ENCODE data around the gene C1QA. TPM values are rescaled to one million over a fixed set of nuclear protein-coding genes. Genes with fewer than 3 reads are reported as not detected.

The C1QA gene
- total RNA-seq, 5 donors from 2014 or later (not counting 1 experiment from before 2014, with no cell fraction given) = 0.33 to 1.3 (median 0.93) TPM; not detected in 1

- H3K36me3 ChIP-seq (ENCODE audit: control insufficient read depth in 2 of 2, extremely low read depth in 1 of 2, insufficient read depth in 1 of 2, low read length in 1 of 2) = no peaks in the 10 kb centered on the region
- Mint-ChIP-seq H3K9me3 (no peaks in the 10 kb centered on the region), H3K4me1 (no peaks in the 10 kb centered on the region), H3K4me3 (no peak overlapping the region), H3K36me3 (no peaks in the 10 kb centered on the region), H3K27me3 (peaks cover 22 to 28% of the 10 kb centered on the region in 2 donors), H3K27ac (no peak overlapping the region)
- CTCF ChIA-PET = no interaction called here
- H3K4me1 ChIP-seq (ENCODE audit: control insufficient read depth in 1 of 2, extremely low read depth in 1 of 2, insufficient read depth in 2 of 2, low read length in 2 of 2) = peaks cover 0 to 6% of the 10 kb centered on the region in 2 experiments
- H3K27ac ChIP-seq (ENCODE audit: low read length) = no peak overlapping the region
- H3K9me3 ChIP-seq = no peaks in the 10 kb centered on the region
- ATAC-seq (replicated peaks in 1 of 4) (no peak), DNase-seq (no peak)
- POLR2A ChIA-PET = no interaction called here
- H3K27me3 ChIP-seq (replicated peaks in 1 of 2; ENCODE audit: control insufficient read depth in 2 of 2, extremely low read depth in 1 of 2, insufficient read depth in 2 of 2, low read length in 1 of 2) = peaks cover 0 to 58% of the 10 kb centered on the region in 2 experiments
- no peak overlapping the region for H3K4me3 ChIP-seq (ENCODE audit: control insufficient read depth in 1 of 2, extremely low read depth in 1 of 2, low read length in 1 of 2)
- WGBS (ENCODE audit: insufficient coverage) = 84% methylated on average over 6 of the region's 6 CpGs
These were observed 499 bp downstream of the C1QA start for GRCh38 chr1:22636927-22637326.

DNA sequence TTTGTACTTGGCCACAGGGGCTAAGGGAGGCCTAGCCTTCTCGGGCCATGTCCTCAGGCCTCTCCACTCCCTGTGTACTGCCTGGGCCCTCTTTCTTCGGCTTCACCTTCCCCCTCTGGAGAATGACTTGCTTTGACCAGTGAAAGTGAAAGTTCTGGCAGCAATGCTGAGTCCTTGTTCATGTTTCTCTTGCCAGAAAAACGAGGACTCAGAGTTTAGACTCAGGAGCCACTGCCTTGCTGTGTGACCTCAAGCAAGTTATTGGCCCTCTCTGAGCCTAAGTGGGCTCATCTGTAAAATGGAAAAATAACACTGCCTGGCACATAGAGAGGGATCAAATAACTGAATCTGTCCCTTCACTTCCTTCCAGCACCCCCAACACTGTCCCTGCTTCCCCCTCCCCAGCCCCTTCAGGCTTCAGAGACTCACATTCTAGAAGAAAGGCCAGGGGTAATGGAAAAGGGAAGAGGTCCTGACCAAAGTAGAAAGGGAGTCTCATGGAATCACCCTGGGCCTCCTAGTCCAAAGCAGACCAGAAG lies 1.5 kb downstream of the C1QA start:
- WGBS (ENCODE audit: insufficient coverage) = 63% methylated on average over 3 of the region's 3 CpGs
- ChIA-PET POLR2A (no interaction called here), CTCF (no interaction called here)
- Mint-ChIP-seq H3K27me3 (peaks cover 18 to 30% of the 10 kb centered on the region in 2 donors), H3K27ac (no peak overlapping the region), H3K4me1 (no peaks in the 10 kb centered on the region), H3K4me3 (no peak overlapping the region), H3K36me3 (no peaks in the 10 kb centered on the region), H3K9me3 (no peaks in the 10 kb centered on the region)
- Histone ChIP-seq H3K36me3 (ENCODE audit: control insufficient read depth in 2 of 2, extremely low read depth in 1 of 2, insufficient read depth in 1 of 2, low read length in 1 of 2) (no peaks in the 10 kb centered on the region), H3K27me3 (replicated peaks in 1 of 2; ENCODE audit: control insufficient read depth in 2 of 2, extremely low read depth in 1 of 2, insufficient read depth in 2 of 2, low read length in 1 of 2) (peaks cover 0 to 66% of the 10 kb centered on the region in 2 experiments), H3K4me1 (ENCODE audit: control insufficient read depth in 1 of 2, extremely low read depth in 1 of 2, insufficient read depth in 2 of 2, low read length in 2 of 2) (peaks cover 0 to 9% of the 10 kb centered on the region in 2 experiments), H3K4me3 (ENCODE audit: control insufficient read depth in 1 of 2, extremely low read depth in 1 of 2, low read length in 1 of 2) (no peak overlapping the region), H3K9me3 (no peaks in the 10 kb centered on the region), H3K27ac (ENCODE audit: low read length) (no peak overlapping the region)
- ATAC-seq (replicated peaks in 1 of 4) (no peak), DNase-seq (no peak)

GRCh38 chr1:22638476-22639234 lies 2.2 kb downstream of the C1QA start:
- Mint-ChIP-seq H3K4me3 (no peak overlapping the region), H3K27ac (no peak overlapping the region), H3K27me3 (peaks cover 18 to 31% of the 10 kb centered on the region in 2 donors), H3K4me1 (no peaks in the 10 kb centered on the region), H3K9me3 (no peaks in the 10 kb centered on the region), H3K36me3 (no peaks in the 10 kb centered on the region)
- Histone ChIP-seq H3K27ac (ENCODE audit: low read length) (no peak overlapping the region), H3K4me3 (ENCODE audit: control insufficient read depth in 1 of 2, extremely low read depth in 1 of 2, low read length in 1 of 2) (no peak overlapping the region), H3K27me3 (replicated peaks in 1 of 2; ENCODE audit: control insufficient read depth in 2 of 2, extremely low read depth in 1 of 2, insufficient read depth in 2 of 2, low read length in 1 of 2) (peaks cover 0 to 62% of the 10 kb centered on the region in 2 experiments), H3K4me1 (ENCODE audit: control insufficient read depth in 1 of 2, extremely low read depth in 1 of 2, insufficient read depth in 2 of 2, low read length in 2 of 2) (peaks cover 0 to 6% of the 10 kb centered on the region in 2 experiments), H3K36me3 (ENCODE audit: control insufficient read depth in 2 of 2, extremely low read depth in 1 of 2, insufficient read depth in 1 of 2, low read length in 1 of 2) (no peaks in the 10 kb centered on the region), H3K9me3 (no peaks in the 10 kb centered on the region)
- ChIA-PET POLR2A (no interaction called here), CTCF (no interaction called here)
- 86% methylated on average over 19 of the region's 23 CpGs for WGBS (ENCODE audit: insufficient coverage)
- DNase-seq (no peak), ATAC-seq (replicated peaks in 1 of 4) (no peak)

- CTCF ChIA-PET = interaction anchor here in 1 of 2 donors (0.7 kb wide), 1 partner anchor 1591 kb away, joined by 3 read pairs; no protein-coding TSS in a partner anchor
- H3K36me3 Mint-ChIP-seq = no peaks in the 10 kb centered on the region
- no peak overlapping the region for H3K4me3 ChIP-seq (ENCODE audit: control insufficient read depth in 1 of 2, extremely low read depth in 1 of 2, low read length in 1 of 2)
- DNase-seq = no peak
- 32% methylated on average over 5 of the region's 8 CpGs for WGBS (ENCODE audit: insufficient coverage)
- no peaks in the 10 kb centered on the region for H3K4me1 Mint-ChIP-seq
- POLR2A ChIA-PET = no interaction called here
- H3K27ac ChIP-seq (ENCODE audit: low read length) = no peak overlapping the region
- peaks cover 18 to 28% of the 10 kb centered on the region in 2 donors for H3K27me3 Mint-ChIP-seq
- peaks cover 0 to 64% of the 10 kb centered on the region in 2 experiments for H3K27me3 ChIP-seq (replicated peaks in 1 of 2; ENCODE audit: control insufficient read depth in 2 of 2, extremely low read depth in 1 of 2, insufficient read depth in 2 of 2, low read length in 1 of 2)
- H3K4me3 Mint-ChIP-seq = no peak overlapping the region
- peaks cover 0 to 6% of the 10 kb centered on the region in 2 experiments for H3K4me1 ChIP-seq (ENCODE audit: control insufficient read depth in 1 of 2, extremely low read depth in 1 of 2, insufficient read depth in 2 of 2, low read length in 2 of 2)
- no peaks in the 10 kb centered on the region for H3K9me3 Mint-ChIP-seq
- no peak for ATAC-seq (replicated peaks in 1 of 4)
- H3K27ac Mint-ChIP-seq = no peak overlapping the region
- H3K9me3 ChIP-seq = no peaks in the 10 kb centered on the region
- H3K36me3 ChIP-seq (ENCODE audit: control insufficient read depth in 2 of 2, extremely low read depth in 1 of 2, insufficient read depth in 1 of 2, low read length in 1 of 2) = no peaks in the 10 kb centered on the region
These were observed 2.9 kb downstream of the C1QA start for GRCh38 chr1:22639286-22639685.

GRCh38 chr1:22641247-22641646 lies 4.8 kb downstream of the C1QA start:
- no peak for DNase-seq
- 65% methylated on average over 6 of the region's 8 CpGs for WGBS (ENCODE audit: insufficient coverage)
- ATAC-seq (replicated peaks in 1 of 4) = no peak

GRCh38 chr1:22641906-22642636 lies 5.6 kb downstream of the C1QA start:
- POLR2A ChIA-PET = interaction anchor here in 1 of 2 donors (0.5 to 0.7 kb wide), 2 partner anchors 153 to 174 kb away, joined by 3 to 4 read pairs; no protein-coding TSS in a partner anchor
- no peaks in the 10 kb centered on the region for H3K9me3 ChIP-seq
- peak; percentile 56 to 86 (median 70) for ATAC-seq (replicated peaks in 1 of 4)
- H3K4me3 Mint-ChIP-seq = no peak overlapping the region
- no peak overlapping the region for H3K27ac ChIP-seq (ENCODE audit: low read length)
- no peak overlapping the region for H3K4me3 ChIP-seq (ENCODE audit: control insufficient read depth in 1 of 2, extremely low read depth in 1 of 2, low read length in 1 of 2)
- 13% methylated on average over 6 of the region's 18 CpGs for WGBS (ENCODE audit: insufficient coverage)
- H3K4me1 ChIP-seq (ENCODE audit: control insufficient read depth in 1 of 2, extremely low read depth in 1 of 2, insufficient read depth in 2 of 2, low read length in 2 of 2) = peaks cover 0 to 6% of the 10 kb centered on the region in 2 experiments
- no peak overlapping the region for H3K27ac Mint-ChIP-seq
- peaks cover 24 to 29% of the 10 kb centered on the region in 2 donors for H3K27me3 Mint-ChIP-seq
- CTCF ChIA-PET = interaction anchor here (0.6 to 1.0 kb wide), 3 partner anchors 99 to 1523 kb away, joined by 3 to 8 read pairs (median 4); no protein-coding TSS in a partner anchor
- DNase-seq = peak; percentile 17 to 73 (median 56)
- no peaks in the 10 kb centered on the region for H3K36me3 Mint-ChIP-seq
- H3K36me3 ChIP-seq (ENCODE audit: control insufficient read depth in 2 of 2, extremely low read depth in 1 of 2, insufficient read depth in 1 of 2, low read length in 1 of 2) = no peaks in the 10 kb centered on the region
- no peaks in the 10 kb centered on the region for H3K4me1 Mint-ChIP-seq
- H3K27me3 ChIP-seq (replicated peaks in 1 of 2; ENCODE audit: control insufficient read depth in 2 of 2, extremely low read depth in 1 of 2, insufficient read depth in 2 of 2, low read length in 1 of 2) = peaks cover 0 to 63% of the 10 kb centered on the region in 2 experiments
- H3K9me3 Mint-ChIP-seq = no peaks in the 10 kb centered on the region

More at GRCh38 chr1:22641247-22641646, 4.8 kb downstream of the C1QA start:
- Histone ChIP-seq H3K4me3 (ENCODE audit: control insufficient read depth in 1 of 2, extremely low read depth in 1 of 2, low read length in 1 of 2) (no peak overlapping the region), H3K27ac (ENCODE audit: low read length) (no peak overlapping the region), H3K36me3 (ENCODE audit: control insufficient read depth in 2 of 2, extremely low read depth in 1 of 2, insufficient read depth in 1 of 2, low read length in 1 of 2) (no peaks in the 10 kb centered on the region), H3K4me1 (ENCODE audit: control insufficient read depth in 1 of 2, extremely low read depth in 1 of 2, insufficient read depth in 2 of 2, low read length in 2 of 2) (peaks cover 0 to 6% of the 10 kb centered on the region in 2 experiments), H3K9me3 (no peaks in the 10 kb centered on the region), H3K27me3 (replicated peaks in 1 of 2; ENCODE audit: control insufficient read depth in 2 of 2, extremely low read depth in 1 of 2, insufficient read depth in 2 of 2, low read length in 1 of 2) (peaks cover 0 to 65% of the 10 kb centered on the region in 2 experiments)
- ChIA-PET CTCF (interaction anchor here in 1 of 2 donors (0.6 kb wide), 1 partner anchor 98 kb away, joined by 4 read pairs; no protein-coding TSS in a partner anchor), POLR2A (no interaction called here)
- Mint-ChIP-seq H3K27ac (no peak overlapping the region), H3K4me1 (no peaks in the 10 kb centered on the region), H3K4me3 (no peak overlapping the region), H3K9me3 (no peaks in the 10 kb centered on the region), H3K27me3 (peaks cover 28 to 33% of the 10 kb centered on the region in 2 donors), H3K36me3 (no peaks in the 10 kb centered on the region)
